Adrenal gland (tissue), 5 donors: ENCODE results near the gene RPP40.

ENCODE experiments used
- CTCF ChIP-seq, 6 experiments: fragments of 450-650 bp in 4 of 6; fragments of 200-600 bp in 2 of 6; sonication (generic) in 1 of 6; IDR thresholded peaks; 1 replicate in 5 of 6; 2 replicates in 1 of 6; pipeline versions ENCODE4 v1.5.1 to v1.8.0; 2016 to 2021; ENCODE audit warnings: antibody characterized with exemption in 6 of 6, mild to moderate bottlenecking in 2 of 6, moderate library complexity in 1 of 6
- POLR2A ChIP-seq, 2 donors: fragments of 450-650 bp; IDR thresholded peaks; one replicate each; pipeline ENCODE4 v1.6.1; 2017; ENCODE audit warnings: antibody characterized with exemption in 2 of 2, mild to moderate bottlenecking in 2 of 2, moderate library complexity in 1 of 2
- donor health status: DM: no; HTN: no; CAD: no.

GRCh38 chr6:4987432-4987831 lies 16.4 kb downstream of the RPP40 start:
- TF ChIP-seq CTCF (IDR thresholded peaks at IDR 0.05) (no peak), POLR2A (IDR thresholded peaks at IDR 0.05) (no peak)
